AG20443 (cell line): ENCODE measurements around the gene RNF40.
"Not testable (repeated sequence)": the region's sequence is repeated elsewhere in the genome, so short reads cannot be mapped to it uniquely, and the experiment has no call there.

ENCODE experiments used
- DNase-seq: peaks from one replicate; pipeline ENCODE4 v3.0.0; 2012; ENCODE audit warnings: low spot score, mixed read lengths

The RNF40 gene

DNA sequence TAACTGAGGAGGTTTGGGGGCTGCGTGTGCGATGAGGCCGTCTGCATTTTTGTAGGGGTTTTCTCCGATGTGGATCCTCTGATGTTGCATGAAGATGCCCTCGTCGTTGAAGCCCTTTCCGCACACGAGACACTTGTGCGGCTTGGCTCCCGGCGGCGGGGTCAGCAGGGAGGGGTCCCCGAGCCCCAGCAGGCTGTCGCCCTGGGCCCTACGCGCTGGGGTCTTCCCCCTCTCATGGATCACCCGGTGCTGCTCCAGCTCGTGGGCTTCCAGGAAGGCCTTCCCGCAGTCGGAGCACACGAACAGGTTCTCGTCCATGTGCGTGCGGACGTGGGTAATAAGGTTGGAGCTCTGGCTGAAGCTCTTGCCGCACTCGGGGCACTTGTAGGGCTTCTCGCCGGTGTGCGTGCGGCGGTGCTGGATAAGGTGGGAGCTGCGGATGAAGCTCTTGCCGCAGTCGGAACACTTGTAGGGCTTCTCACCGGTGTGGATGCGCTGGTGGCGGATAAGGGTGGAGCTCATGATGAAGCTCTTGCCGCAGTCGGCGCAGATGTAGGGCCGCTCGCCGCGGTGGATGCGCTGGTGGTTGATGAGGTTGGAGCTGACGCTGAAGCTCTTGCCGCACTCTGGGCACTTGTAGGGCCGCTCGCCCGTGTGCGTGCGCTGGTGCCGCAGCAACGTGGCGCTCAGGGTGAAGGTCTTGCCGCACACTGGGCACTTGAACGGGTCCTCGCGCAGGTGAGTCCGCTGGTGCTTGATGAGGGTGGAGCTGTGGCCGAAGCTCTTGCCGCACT, 20.6 kb downstream of the RNF40 start:
- DNase-seq, result no peak

DNA sequence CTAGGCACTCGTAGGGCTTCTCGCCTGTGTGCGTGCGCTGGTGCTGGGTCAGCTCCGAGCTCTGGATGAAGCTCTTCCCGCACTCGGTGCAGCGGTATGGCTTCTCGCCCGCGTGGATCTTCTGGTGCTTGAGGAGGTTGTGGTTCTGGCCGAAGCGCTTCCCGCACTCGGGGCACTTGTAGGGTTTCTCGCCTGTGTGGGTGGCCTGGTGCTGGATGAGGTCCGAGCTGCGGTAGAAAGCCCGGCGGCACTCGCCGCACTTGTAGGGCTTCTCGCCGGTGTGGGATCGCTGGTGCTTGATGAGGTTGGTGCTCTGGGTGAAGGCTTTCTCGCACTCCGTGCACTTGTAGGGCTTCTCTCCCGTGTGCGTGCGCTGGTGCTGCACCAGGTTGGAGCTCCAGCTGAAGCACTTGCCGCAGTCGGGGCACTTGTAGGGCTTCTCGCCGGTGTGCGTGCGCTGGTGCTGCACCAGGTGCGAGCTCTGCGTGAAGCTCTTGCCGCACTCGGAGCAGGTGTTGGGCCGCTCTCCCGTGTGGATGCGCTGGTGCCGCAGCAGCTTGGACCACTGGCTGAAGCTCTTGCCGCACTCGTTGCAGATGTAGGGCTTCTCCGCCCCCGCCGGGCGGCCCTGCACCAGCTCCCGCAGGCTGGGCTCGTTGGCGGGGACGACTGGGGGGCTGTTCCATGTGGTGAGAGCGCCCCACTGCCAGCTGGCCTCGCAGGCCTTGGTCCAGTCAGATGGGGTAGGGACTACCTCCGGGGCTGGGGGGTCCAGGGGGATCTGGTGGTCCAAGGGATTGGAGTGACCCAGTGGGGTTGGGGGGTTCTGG, 21.4 kb downstream of the RNF40 start:
- DNase-seq, result no peak

DNA sequence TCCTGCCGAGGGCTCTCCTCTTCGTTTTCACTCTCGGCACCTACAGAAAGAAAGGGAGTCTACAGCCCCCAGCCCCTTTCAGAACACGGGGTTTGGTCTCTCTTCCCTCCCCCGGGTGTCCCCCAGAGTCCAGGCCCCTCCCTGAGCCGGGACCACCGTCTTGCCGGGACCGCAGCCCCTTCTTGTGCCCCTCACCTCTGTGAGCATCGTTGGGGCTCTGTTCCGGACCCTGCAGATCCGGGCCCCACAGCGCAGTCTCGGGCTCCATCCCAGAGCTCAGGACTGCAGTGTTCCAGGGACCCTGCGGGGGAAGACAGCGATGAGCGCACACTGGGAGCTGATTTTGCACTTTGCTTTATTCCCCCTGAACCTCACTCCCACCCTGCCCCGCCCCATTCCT, 22.1 kb downstream of the RNF40 start:
- DNase-seq, result no peak

DNA sequence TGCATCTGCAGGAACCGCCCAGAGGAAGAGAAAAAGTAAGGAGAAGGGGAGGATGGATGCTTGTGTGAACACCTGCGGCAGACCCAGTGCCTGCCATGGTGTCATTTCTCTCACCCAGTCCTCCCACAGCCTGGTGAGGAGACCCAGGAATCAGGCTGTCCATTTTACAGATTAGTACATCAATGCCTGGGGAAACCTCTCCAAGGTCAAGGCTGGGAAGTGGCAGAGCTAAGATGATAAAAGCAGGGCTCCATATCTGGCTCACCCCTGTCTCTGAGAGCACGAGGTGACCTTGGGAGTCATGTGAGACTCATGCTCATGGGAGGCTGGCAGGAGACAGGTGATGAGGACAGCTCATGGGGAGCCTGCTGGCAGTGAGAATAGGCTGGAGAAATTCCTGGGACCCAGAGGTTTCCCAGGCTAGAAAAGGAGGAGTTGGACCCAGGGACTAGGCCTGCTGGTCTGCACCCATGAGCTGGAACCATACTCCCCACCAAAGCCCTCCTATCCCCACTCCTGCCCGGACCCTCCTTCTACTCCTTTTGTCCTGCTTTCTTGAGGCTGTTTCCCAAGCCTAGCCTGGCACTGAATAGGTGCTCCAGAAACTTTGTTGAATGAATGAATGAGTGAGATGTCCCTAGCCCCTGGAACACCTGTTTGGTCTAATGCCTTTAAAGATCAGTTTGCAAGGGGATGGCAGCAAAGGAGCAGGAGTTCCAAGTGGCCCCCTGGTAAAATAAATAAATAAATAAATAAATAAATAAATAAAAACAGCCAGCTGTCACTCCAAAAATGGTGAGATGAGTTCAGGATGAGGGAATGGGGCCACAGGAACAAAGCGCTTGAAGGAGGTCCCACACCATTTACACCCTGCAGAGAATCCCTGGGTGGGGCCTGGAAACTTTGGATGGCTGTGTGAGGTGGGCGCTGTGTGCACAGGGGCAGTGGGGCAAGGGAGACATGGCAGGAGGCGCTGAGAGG, 23.3 kb downstream of the RNF40 start:
- DNase-seq, result no peak

DNA sequence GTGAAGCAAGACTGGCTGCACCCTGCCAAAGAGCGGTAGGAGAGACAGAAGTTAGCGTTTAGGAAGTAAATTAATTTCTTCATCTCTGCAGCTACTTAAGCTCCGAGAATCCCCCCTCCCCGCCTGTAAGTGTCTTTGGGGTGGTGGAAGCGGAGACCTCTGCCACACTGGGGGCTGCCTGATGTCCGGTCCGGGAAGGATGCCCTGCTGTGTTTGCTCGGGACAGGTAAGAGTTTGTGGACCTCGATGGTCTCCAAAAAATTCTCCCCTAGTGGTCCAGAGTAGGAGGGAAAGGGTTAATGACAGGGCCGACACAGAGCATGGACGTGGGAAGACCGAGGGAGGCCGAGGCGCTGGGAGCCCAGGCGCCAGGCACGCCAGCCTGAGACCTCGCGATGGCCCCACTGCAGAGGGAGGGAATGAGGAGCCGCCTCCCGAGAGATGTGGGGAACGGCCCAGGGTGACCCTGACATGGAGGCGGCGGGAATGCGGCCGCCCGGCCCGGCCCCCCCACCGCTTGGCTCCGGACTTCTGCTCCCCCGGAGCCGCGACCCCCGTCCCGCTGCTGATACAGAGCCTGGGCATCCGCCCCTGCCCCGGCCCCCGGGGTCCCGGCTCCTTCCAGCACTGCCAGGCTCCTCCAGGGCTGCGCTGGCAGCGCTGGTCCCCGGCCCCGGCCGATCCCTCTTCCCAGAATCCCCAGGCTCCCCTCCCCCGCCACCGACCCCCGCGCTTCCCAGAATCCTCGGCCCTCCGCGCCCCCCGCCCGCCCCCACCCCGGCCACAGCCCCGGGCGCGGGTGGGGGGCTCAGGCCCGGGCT, 24.2 kb downstream of the RNF40 start:
- DNase-seq, result peak; percentile 91

DNA sequence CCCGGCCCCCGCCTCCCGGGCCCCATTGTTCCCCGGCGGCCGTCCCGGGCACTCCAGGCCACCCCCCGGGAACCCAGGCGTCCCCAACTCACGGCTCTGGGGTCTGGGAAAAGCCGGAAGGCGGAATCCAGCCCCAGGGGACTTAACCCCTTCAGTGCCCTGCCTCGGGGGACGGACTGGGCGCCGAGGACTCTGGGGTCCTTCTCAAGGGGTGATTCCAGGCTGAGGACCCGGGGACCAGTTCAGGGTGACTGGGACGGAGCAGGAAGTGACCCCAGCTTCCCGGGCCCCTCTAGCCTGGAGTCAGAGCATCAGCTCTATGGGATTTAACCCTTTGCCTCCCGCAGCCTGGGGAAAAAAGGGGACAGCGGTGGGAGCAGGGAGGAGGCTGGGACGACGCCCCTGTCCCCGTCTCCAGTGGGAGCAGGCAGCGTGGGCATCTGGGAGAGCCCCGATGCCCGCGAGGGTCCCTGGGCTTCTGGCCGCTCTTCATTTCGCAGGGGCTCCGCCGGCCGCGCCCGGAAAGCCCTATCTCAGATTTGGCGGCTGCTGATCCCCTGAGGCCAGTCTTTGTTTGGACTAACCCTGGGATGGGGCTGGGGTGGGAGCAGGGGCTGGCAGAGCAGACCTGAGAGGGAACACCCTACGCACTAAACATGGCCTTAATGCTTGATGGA, 25.0 kb downstream of the RNF40 start, which contains the start of gene ZNF629:
TSS of gene ZNF629 (minus strand) at position 270 of the 677 bp plus-strand sequence. CDS start 2,723 bp downstream, outside the sequence.
- peak; percentile 90 for DNase-seq

DNA sequence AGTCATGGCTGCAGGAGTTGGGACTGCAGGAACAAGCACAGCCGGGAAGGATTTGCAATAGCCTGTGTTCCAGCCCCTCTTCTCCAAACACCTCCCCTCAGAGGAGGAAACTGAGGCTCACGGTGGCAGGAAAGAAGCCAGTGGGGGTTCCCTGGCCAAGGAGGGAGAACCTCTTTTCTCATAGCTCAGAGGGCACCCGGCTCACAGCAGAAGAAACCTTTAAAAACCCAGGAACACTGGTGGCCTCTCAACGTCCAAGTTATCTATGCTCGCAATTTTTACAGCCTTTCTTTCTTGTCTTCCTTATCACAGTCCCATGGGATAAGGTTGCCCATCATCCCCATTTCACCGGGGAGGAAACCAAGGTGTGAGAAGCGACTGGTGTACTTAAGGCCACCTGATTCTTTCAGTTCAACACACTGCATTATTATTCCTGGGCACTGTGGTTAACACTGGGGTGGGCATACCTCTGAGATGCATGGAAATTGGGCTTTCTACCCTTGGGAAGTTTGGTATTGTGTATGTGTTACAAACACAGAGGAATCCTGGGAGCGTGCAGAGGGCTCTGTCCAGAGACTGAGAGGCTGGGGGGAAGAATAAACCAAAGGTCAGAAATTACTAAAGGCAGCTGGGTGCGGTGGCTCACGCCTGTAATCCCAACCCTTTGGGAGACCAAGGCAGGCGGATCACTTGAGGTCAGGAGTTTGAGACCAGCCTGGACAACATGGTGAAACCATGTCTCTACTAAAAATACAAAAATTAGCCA, 25.7 kb downstream of the RNF40 start:
- DNase-seq, result no peak

DNA sequence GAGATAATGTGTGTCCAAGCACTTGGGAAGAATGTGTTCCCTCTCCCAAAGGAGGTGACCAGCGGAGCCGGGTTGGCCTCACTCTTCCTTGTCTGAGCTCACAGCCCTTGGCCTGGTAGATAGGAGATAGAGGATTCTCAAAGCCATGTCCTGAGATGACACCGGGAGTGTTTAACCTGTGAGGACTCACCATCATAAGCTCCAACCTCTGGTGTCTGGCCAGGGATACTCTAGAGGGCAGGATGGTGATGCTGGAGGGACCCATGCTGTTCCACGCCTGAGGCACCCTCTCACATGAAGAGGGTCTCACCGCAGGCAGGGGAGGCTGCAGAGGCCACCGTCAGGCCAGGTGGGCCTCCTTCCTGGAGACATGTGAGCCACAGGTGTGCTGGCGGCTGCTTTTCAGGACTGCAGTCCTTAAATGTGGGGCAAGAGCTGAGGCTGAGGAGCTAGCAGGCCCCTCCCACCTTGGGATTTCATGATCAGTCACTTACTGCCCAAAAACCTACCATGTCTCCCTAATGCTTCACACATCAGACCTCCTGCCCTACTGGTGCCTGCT, 31.5 kb downstream of the RNF40 start:
- no peak for DNase-seq

DNA sequence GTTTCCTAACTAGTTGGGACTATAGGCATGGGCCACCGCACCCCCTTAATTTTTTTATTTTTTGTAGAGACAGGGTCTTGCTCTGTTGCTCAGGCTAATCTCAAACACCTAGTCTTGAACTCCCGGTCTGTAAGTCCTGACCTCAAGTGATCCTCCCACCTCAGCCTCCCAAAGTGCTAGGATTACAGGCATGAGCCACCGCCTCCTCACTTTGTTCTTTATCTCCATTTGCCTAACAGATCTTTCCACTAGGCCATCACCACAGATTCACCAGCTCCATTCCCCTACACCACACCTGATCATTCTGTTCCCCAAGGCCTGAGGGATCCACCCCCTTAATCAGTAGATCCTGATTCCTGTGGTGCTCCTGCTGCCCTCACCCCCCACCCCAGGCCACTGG, 32.5 kb downstream of the RNF40 start:
- no peak for DNase-seq

DNA sequence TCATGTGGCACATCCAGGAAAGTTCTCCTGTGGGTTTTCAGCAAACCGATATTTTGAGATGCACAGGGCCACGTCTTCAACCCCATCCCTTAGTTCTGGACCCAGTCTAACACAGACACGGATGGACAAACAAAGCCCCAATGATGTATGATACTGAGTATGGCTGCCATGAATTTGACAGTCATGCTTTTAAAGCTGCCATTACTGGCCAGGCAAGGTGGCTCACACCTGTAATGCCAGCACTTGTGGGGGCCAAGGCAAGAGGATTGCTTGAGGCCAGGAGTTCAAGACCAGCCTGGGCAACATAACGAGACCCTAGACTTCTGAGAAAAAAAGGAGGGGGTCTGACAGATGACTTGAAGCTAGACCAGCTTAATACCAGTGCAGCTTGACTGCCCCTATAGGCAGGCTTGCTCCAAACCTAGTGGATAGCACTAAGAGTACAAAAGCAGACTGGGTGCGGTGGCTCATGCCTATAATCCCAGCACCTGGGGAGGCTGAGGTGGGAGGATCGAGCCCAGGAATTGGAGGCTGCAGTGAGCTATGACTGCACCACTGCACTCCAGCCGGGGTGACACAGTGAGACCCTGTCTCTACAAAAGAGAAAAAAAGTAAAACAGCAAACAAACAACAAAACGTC, 35.7 kb downstream of the RNF40 start:
- DNase-seq, result no peak

DNA sequence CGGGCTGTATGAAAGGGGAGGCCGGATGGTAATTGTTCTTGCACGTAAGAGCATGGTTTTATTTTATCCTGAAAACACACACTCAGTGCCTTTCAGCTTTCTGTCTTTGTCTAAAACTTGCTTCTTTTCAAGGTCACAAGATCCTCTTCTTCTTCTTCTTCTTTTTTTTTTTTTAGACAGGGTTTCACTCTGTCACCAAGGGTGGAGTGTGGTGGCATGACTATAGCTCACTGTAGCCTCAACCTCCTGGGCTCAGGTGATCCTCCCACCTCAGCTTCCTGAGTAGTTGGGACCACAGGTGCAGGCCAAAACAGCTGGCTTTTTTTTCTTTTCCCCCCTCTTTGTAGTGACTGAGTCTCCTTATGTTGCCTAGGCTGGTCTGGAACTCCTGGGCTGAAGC, 40.8 kb downstream of the RNF40 start:
- DNase-seq, result no peak

DNA sequence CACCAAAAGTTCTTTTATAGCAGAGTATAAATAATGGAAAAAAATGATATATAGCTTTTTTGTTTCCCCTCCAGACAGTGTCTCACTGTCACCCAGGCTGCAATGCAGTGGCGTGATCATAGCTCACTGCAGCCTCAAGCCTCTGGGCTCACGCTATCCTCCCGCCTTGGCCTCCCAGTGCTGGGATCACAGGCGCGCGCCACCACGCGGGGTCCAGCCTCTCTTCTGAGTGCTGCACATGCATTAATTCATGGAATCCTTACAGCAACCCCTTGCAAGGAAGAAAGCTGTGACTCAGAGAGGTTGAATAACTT, 42.9 kb downstream of the RNF40 start:
- DNase-seq, result no peak

DNA sequence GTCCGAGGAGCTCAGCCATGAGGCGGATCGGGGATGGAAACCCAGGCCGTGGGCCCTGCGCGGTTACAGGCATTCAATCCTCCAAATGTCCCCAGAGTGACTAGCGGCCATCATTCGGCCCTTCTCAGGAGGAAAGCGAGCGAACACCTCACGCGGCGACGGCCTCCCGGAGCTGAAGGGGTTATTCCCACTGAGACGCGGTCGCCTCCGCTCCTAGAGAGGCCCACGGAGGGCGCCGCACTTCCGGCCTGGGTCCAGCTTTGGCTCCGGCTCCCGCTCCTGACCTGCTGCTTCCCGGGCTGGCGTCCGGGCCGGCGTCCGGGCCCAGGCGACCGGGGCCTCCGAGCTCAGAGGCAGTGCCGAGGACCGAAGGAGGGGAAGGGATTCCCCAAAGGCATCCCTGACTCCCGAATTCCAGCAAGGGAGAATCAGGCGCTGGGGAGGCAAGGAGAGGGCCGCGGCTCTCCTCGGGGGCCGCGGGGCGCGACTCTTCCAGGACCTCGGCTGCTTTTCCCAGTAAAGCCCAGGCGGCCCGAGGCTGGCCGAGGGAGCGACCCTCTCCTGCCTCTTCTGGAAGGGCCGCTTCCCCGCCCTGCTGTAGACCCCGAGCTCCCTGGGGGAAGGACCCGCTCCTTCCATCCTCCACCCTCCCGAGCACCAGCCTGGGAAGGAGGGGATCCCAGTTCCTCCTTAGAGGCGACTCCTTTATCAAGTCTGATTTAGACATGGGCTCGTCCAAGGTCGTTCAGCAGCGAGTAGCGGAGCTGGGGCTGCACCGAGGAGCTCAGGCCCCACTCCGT, 43.4 kb downstream of the RNF40 start:
- peak; percentile 96 for DNase-seq

DNA sequence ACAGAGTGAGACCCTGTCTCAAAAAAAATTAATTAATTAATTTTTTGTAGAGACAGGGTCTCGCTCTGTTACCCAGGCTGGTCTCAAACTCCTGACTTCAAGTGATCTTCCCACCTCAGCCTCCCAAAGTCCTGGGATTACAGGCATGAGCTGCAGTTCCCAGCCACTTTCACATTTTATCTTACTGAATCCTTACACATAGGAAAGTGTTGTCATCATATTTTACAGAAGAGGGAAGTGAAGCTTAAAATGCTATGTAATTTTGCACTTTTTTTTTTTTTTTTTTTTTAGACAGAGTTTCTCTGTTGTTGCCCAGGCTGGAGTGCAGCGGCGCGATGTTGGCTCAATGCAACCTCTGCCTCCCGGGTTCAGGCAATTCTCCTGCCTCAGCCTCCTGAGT, 46.0 kb downstream of the RNF40 start:
- no peak for DNase-seq

DNA sequence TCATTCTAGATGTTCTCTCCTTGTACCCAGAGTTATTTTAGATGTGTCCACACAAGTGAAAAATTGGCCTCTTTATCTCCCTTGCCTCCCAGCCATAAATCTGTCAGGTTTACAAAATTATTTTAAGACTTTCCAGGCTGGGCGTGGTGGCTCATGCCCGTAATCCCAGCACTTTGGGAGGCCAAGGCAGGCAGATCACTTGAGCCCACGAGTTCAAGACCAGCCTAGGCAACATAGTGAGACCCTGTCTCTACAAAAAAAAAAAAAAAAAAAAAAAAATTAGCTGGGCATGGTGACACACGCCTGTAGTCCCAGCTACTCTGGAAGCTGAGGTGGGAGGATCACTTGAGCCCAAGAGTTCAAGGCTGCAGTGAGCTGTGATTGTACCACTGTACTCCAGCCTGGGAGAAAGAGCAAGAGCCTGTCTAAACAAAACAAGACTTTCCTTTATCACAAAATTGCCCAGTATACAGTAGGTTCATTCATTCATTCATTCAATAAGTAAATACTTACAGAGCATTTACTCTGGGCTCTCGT, 46.8 kb downstream of the RNF40 start:
- DNase-seq, result not testable (repeated sequence)

DNA sequence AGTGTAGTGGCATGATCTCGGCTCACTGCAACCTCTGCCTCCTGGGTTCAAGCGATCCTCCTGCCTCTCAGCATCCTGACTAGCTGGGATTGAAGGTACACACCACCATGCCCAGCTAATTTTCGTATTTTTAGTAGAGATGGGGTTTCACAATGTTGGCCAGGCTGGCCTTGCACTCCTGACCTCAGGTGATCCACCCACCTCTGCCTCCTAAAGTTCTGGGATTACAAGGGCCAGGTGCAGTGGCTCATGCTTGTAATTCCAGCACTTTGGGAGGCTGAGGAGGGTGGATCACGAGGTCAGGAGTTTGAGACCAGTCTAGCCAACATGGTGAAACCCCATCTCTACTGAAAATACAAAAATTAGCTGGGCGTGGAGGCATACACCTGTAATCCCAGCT, 47.6 kb downstream of the RNF40 start:
- not testable (repeated sequence) for DNase-seq

DNA sequence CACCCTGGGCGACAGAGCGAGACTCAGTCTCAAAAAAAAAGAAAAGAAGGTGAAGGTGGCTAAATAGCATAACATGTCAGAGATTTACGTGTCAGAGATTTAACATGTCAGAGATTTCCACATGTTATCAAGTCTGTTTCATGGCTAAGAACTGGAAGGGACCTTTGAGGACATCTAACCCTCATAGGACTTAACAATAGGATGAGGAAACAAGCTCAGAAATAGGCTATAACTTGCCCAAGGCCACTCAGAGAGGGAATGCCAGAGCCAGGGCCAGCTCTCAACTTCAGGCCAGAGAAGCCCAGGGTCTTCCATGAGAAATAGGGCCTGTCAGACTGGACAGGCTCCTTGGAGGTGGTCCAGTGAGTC, 51.7 kb downstream of the RNF40 start:
- no peak for DNase-seq

DNA sequence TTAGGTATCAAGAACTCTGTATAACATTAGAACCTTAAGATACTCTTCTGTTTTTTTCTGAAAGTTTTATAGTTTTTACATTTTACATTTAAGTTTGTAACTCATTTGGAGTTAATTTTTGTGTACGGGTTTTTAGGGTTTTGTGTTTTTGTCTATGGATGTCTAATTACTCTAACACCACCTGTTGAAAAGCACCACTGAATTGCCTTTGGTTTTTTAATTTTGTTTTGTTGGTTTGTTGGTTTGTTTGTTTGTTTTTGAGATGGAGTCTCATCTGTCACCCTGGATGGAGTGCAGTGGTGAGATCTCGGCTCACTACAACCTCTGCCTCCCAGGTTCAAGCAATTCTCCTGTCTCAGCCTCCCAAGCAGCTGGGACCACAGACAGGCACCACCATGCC, 54.6 kb downstream of the RNF40 start:
- DNase-seq, result no peak
